Vagina (tissue), 2 donors: ENCODE data around the gene MBNL2. TPM values are rescaled to one million over a fixed set of nuclear protein-coding genes. Genes with fewer than 3 reads are reported as not detected.
A peak's percentile ranks its signal among the peaks of the same experiment; 100 is the strongest.

Experiments used
- DNase-seq, 2 donors: peaks; one replicate each; pipeline ENCODE4 v3.0.0-alpha.2; 2017; ENCODE audit errors: extremely low spot score in 2 of 2
- H3K27ac ChIP-seq: fragments of 200-600 bp; sonication (generic); one replicate; pipeline ENCODE4 v1.5.1; 2019
- H3K27me3 ChIP-seq: fragments of 200-600 bp; sonication (generic); one replicate; pipeline ENCODE4 v1.5.1; 2019
- H3K36me3 ChIP-seq, 2 donors: fragments of 200-600 bp; sonication (generic); one replicate each; pipeline ENCODE4 v1.5.1; 2017 to 2019
- H3K4me1 ChIP-seq: fragments of 200-600 bp; sonication (generic); one replicate; pipeline ENCODE4 v1.5.1; 2019
- H3K4me3 ChIP-seq, 2 donors: fragments of 200-600 bp; sonication (generic); 1 replicate in 1 of 2; 2 replicates in 1 of 2; pipeline ENCODE4 v1.5.1; 2016 to 2019
- H3K9me3 ChIP-seq: fragments of 200-600 bp; sonication (generic); one replicate; pipeline ENCODE4 v1.5.1; 2019
- CTCF ChIP-seq, 3 experiments: fragments of 450-650 bp in 2 of 3; fragments of 200-600 bp in 1 of 3; sonication (generic) in 1 of 3; IDR thresholded peaks; one replicate each; pipeline ENCODE4 v1.5.1; 2017 to 2019; ENCODE audit warnings: antibody characterized with exemption in 3 of 3, mild to moderate bottlenecking in 2 of 3, moderate library complexity in 2 of 3
- POLR2A ChIP-seq, 2 donors: fragments of 450-650 bp; IDR thresholded peaks; one replicate each; pipeline ENCODE4 v1.6.1; 2017; ENCODE audit warnings: antibody characterized with exemption in 2 of 2, mild to moderate bottlenecking in 2 of 2, moderate library complexity in 2 of 2
- POLR2AphosphoS5 ChIP-seq, 2 donors: sonication (generic); formaldehyde crosslinking; IDR thresholded peaks; one replicate each; pipeline ENCODE4 v1.9.0; 2017; ENCODE audit warnings: antibody characterized with exemption in 2 of 2, mild to moderate bottlenecking in 2 of 2, low read depth in 1 of 2; ENCODE audit not compliant: insufficient read depth in 1 of 2
- intact Hi-C: fragments of 100-400 bp; cut with DNase I; formaldehyde crosslinking; loops from one replicate; pipeline ENCODE4 v1.15.1; 2023
- total RNA-seq: library from RNA; depleted of rRNA; stranded (reverse); fragments of >200 nt; gene quantifications from one replicate; pipeline ENCODE4 v1.2.3, GENCODE V29; 2016

MBNL2 gene
- total RNA-seq, 1 donor from 2014 or later = 63.1 TPM

GRCh38 chr13:97321101-97321500 is 99.0 kb downstream of the MBNL2 start:
- H3K4me1 ChIP-seq = peaks cover 57% of the 10 kb centered on the region
- DNase-seq = no peak
- intact Hi-C loops = no loop called here
- no peak overlapping the region for H3K27ac ChIP-seq
- no peaks in the 10 kb centered on the region for H3K27me3 ChIP-seq
- H3K9me3 ChIP-seq = no peaks in the 10 kb centered on the region
- H3K36me3 ChIP-seq = no peaks in the 10 kb centered on the region
- TF ChIP-seq POLR2AphosphoS5 (IDR thresholded peaks at IDR 0.05; ENCODE audit: insufficient read depth in 1 of 2, low read depth in 1 of 2) (no peak), CTCF (IDR thresholded peaks at IDR 0.05) (no peak), POLR2A (IDR thresholded peaks at IDR 0.05) (no peak)
- H3K4me3 ChIP-seq = no peak overlapping the region

- H3K9me3 ChIP-seq = no peaks in the 10 kb centered on the region
- H3K4me1 ChIP-seq = peaks cover 55% of the 10 kb centered on the region
- DNase-seq = no peak
- TF ChIP-seq CTCF (IDR thresholded peaks at IDR 0.05) = no peak
- no peak for TF ChIP-seq POLR2A (IDR thresholded peaks at IDR 0.05)
- TF ChIP-seq POLR2AphosphoS5 (IDR thresholded peaks at IDR 0.05; ENCODE audit: insufficient read depth in 1 of 2, low read depth in 1 of 2) = no peak
- intact Hi-C loops = no loop called here
- peak overlapping the region; percentile 5 for H3K27ac ChIP-seq
- H3K27me3 ChIP-seq = no peaks in the 10 kb centered on the region
- no peaks in the 10 kb centered on the region for H3K36me3 ChIP-seq
- no peak overlapping the region for H3K4me3 ChIP-seq
Measured at GRCh38 chr13:97321616-97322321, 99.6 kb downstream of the MBNL2 start.

GRCh38 chr13:97322740-97323342 is 100.7 kb downstream of the MBNL2 start:
- Histone ChIP-seq H3K4me1 (peaks cover 54% of the 10 kb centered on the region), H3K4me3 (no peak overlapping the region), H3K9me3 (no peaks in the 10 kb centered on the region), H3K27ac (no peak overlapping the region), H3K36me3 (no peaks in the 10 kb centered on the region), H3K27me3 (no peaks in the 10 kb centered on the region)
- intact Hi-C loops = no loop called here
- no peak for DNase-seq
- TF ChIP-seq POLR2A (IDR thresholded peaks at IDR 0.05) (no peak), POLR2AphosphoS5 (IDR thresholded peaks at IDR 0.05; ENCODE audit: insufficient read depth in 1 of 2, low read depth in 1 of 2) (no peak), CTCF (IDR thresholded peaks at IDR 0.05) (no peak)

GRCh38 chr13:97324115-97324514 is 102.0 kb downstream of the MBNL2 start:
- intact Hi-C loops = no loop called here
- no peak for DNase-seq
- no peaks in the 10 kb centered on the region for H3K27me3 ChIP-seq
- no peak overlapping the region for H3K27ac ChIP-seq
- H3K4me1 ChIP-seq = peaks cover 50% of the 10 kb centered on the region
- H3K36me3 ChIP-seq = no peaks in the 10 kb centered on the region
- H3K4me3 ChIP-seq = no peak overlapping the region
- TF ChIP-seq POLR2AphosphoS5 (IDR thresholded peaks at IDR 0.05; ENCODE audit: insufficient read depth in 1 of 2, low read depth in 1 of 2) = no peak
- no peak for TF ChIP-seq CTCF (IDR thresholded peaks at IDR 0.05)
- TF ChIP-seq POLR2A (IDR thresholded peaks at IDR 0.05) = no peak
- H3K9me3 ChIP-seq = no peaks in the 10 kb centered on the region

GRCh38 chr13:97325738-97326137 is 103.6 kb downstream of the MBNL2 start:
- no peak overlapping the region for H3K27ac ChIP-seq
- H3K4me3 ChIP-seq = no peak overlapping the region
- peaks cover 44% of the 10 kb centered on the region for H3K4me1 ChIP-seq
- intact Hi-C loops = no loop called here
- H3K36me3 ChIP-seq = no peaks in the 10 kb centered on the region
- TF ChIP-seq POLR2A (IDR thresholded peaks at IDR 0.05) = no peak
- TF ChIP-seq POLR2AphosphoS5 (IDR thresholded peaks at IDR 0.05; ENCODE audit: insufficient read depth in 1 of 2, low read depth in 1 of 2) = no peak
- no peak for TF ChIP-seq CTCF (IDR thresholded peaks at IDR 0.05)
- DNase-seq = no peak
- no peaks in the 10 kb centered on the region for H3K27me3 ChIP-seq
- no peaks in the 10 kb centered on the region for H3K9me3 ChIP-seq
